GM12872 (cell line): ENCODE data around the gene MAL.

Experiments used
- CTCF ChIP-seq: IDR thresholded peaks from 3 replicates; pipeline ENCODE4 v1.5.1; 2011; ENCODE audit warnings: low read depth, mild to moderate bottlenecking, low read length, moderate library complexity; ENCODE audit not compliant: insufficient read depth

MAL gene

GRCh38 chr2:95063086-95063958, 37.8 kb downstream of the MAL start:
- no peak for TF ChIP-seq CTCF

- TF ChIP-seq CTCF, result no peak
These were observed 42.7 kb downstream of the MAL start for GRCh38 chr2:95068256-95068655.

GRCh38 chr2:95069465-95069864, 44.0 kb downstream of the MAL start:
- TF ChIP-seq CTCF, result no peak

GRCh38 chr2:95071856-95072255, 46.3 kb downstream of the MAL start:
- TF ChIP-seq CTCF, result no peak

- no peak for TF ChIP-seq CTCF
These were observed 46.9 kb downstream of the MAL start for GRCh38 chr2:95072424-95072823.

GRCh38 chr2:95073856-95074662, 48.6 kb downstream of the MAL start:
- TF ChIP-seq CTCF, result no peak

- no peak for TF ChIP-seq CTCF
These were observed 49.3 kb downstream of the MAL start for GRCh38 chr2:95074663-95075439.
